ENCODE measurements around the gene IFI6.

IFI6 gene

GRCh38 chr1:27635396-27636142 lies 36.4 kb downstream of the IFI6 start:
- Histone ChIP-seq H3K14ac (ENCODE audit: low read length) (no peak overlapping the region), H2BK5ac (ENCODE audit: low read depth, low read length, poor library complexity) (no peak overlapping the region), H2AFZ (ENCODE audit: insufficient read depth, low read length, poor library complexity) (no peak overlapping the region), H3K27ac (ENCODE audit: low read depth, low read length) (no peak overlapping the region), H3K9me3 (ENCODE audit: insufficient read depth, low read depth, low read length) (no peaks in the 10 kb centered on the region), H2BK12ac (ENCODE audit: low read length) (no peak overlapping the region), H2BK120ac (ENCODE audit: insufficient read depth, low read length, poor library complexity) (no peak overlapping the region), H3K4me1 (ENCODE audit: control insufficient read depth in 1 of 2, insufficient read depth in 2 of 2, low read length in 2 of 2) (peaks cover 4 to 7% of the 10 kb centered on the region in 2 experiments), H3K23ac (ENCODE audit: low read length) (no peak overlapping the region), H3K4ac (ENCODE audit: low read depth, low read length) (no peak overlapping the region), H2AK5ac (ENCODE audit: low read length) (no peak overlapping the region), H4K12ac (ENCODE audit: low read depth, low read length) (no peak overlapping the region), H3K79me2 (ENCODE audit: control insufficient read depth, insufficient read depth, low read length, poor library complexity) (no peaks in the 10 kb centered on the region), H3K4me3 (ENCODE audit: low read depth, low read length) (no peak overlapping the region), H3K18ac (ENCODE audit: low read length) (no peak overlapping the region), H3K9ac (ENCODE audit: low read length) (no peak overlapping the region), H3K36me3 (ENCODE audit: control insufficient read depth in 1 of 2, insufficient read depth in 2 of 2, low read length in 2 of 2) (no peaks in the 10 kb centered on the region), H4K91ac (ENCODE audit: low read depth, low read length) (no peak overlapping the region), H3K27me3 (ENCODE audit: insufficient read depth, low read length) (peaks cover 28% of the 10 kb centered on the region), H3K4me2 (ENCODE audit: low read length) (no peak overlapping the region), H4K8ac (ENCODE audit: low read depth, low read length) (no peak overlapping the region), H3K79me1 (ENCODE audit: low read length) (peaks cover 4% of the 10 kb centered on the region)
- WGBS (ENCODE audit: extremely low coverage, insufficient coverage, insufficient read length), result no CpG with 5 or more reads among the region's 11 CpGs
- no peak for DNase-seq

- no peak within 1 kb of the TSS for H3K27ac ChIP-seq (ENCODE audit: low read depth, low read length)
- no peak within 1 kb of the TSS for H3K4me3 ChIP-seq (ENCODE audit: low read depth, low read length)
- H2AFZ ChIP-seq (ENCODE audit: insufficient read depth, low read length, poor library complexity), result peak within 1 kb of the TSS; percentile 24
- no CpG with 5 or more reads among the region's 28 CpGs for WGBS (ENCODE audit: extremely low coverage, insufficient coverage, insufficient read length)
- H4K91ac ChIP-seq (ENCODE audit: low read depth, low read length), result no peak within 1 kb of the TSS
- no peaks in the 10 kb centered on the region for H3K79me2 ChIP-seq (ENCODE audit: control insufficient read depth, insufficient read depth, low read length, poor library complexity)
- H4K8ac ChIP-seq (ENCODE audit: low read depth, low read length), result peak within 1 kb of the TSS; percentile 53
- peaks cover 4 to 7% of the 10 kb centered on the region in 2 experiments for H3K4me1 ChIP-seq (ENCODE audit: control insufficient read depth in 1 of 2, insufficient read depth in 2 of 2, low read length in 2 of 2)
- no peak within 1 kb of the TSS for H2BK5ac ChIP-seq (ENCODE audit: low read depth, low read length, poor library complexity)
- H2BK120ac ChIP-seq (ENCODE audit: insufficient read depth, low read length, poor library complexity), result no peak within 1 kb of the TSS
- peak within 1 kb of the TSS; percentile 21 for H3K23ac ChIP-seq (ENCODE audit: low read length)
- H3K27me3 ChIP-seq (ENCODE audit: insufficient read depth, low read length), result peaks cover 28% of the 10 kb centered on the region
- peak within 1 kb of the TSS; percentile 65 for H3K4me2 ChIP-seq (ENCODE audit: low read length)
- no peak for DNase-seq
- no peak within 1 kb of the TSS for H2BK12ac ChIP-seq (ENCODE audit: low read length)
- H3K18ac ChIP-seq (ENCODE audit: low read length), result no peak within 1 kb of the TSS
- H3K9ac ChIP-seq (ENCODE audit: low read length), result no peak within 1 kb of the TSS
- H3K79me1 ChIP-seq (ENCODE audit: low read length), result peaks cover 4% of the 10 kb centered on the region
- H3K14ac ChIP-seq (ENCODE audit: low read length), result peak within 1 kb of the TSS; percentile 10
- H3K9me3 ChIP-seq (ENCODE audit: insufficient read depth, low read depth, low read length), result no peaks in the 10 kb centered on the region
- no peak within 1 kb of the TSS for H2AK5ac ChIP-seq (ENCODE audit: low read length)
- H3K36me3 ChIP-seq (ENCODE audit: control insufficient read depth in 1 of 2, insufficient read depth in 2 of 2, low read length in 2 of 2), result no peaks in the 10 kb centered on the region
- peak within 1 kb of the TSS; percentile 28 for H4K12ac ChIP-seq (ENCODE audit: low read depth, low read length)
- H3K4ac ChIP-seq (ENCODE audit: low read depth, low read length), result no peak within 1 kb of the TSS
Observed at GRCh38 chr1:27634985-27635367, 37.0 kb downstream of the IFI6 start, which contains the start of gene FGR. Gene FGR, minus strand, starts transcription at chr1:27635185. Its CDS starts 11,269 bp downstream, at chr1:27623916.

GRCh38 chr1:27634177-27634984 lies 37.6 kb downstream of the IFI6 start:
- peak overlapping the region; percentile 28 for H4K12ac ChIP-seq (ENCODE audit: low read depth, low read length)
- no peak overlapping the region for H3K4me3 ChIP-seq (ENCODE audit: low read depth, low read length)
- peak in 1 of 2 donors; percentile 38 for DNase-seq
- no peak overlapping the region for H2BK5ac ChIP-seq (ENCODE audit: low read depth, low read length, poor library complexity)
- peaks cover 4% of the 10 kb centered on the region for H3K79me1 ChIP-seq (ENCODE audit: low read length)
- peak overlapping the region; percentile 53 for H4K8ac ChIP-seq (ENCODE audit: low read depth, low read length)
- H3K27me3 ChIP-seq (ENCODE audit: insufficient read depth, low read length), result peaks cover 28% of the 10 kb centered on the region
- H3K4me1 ChIP-seq (ENCODE audit: control insufficient read depth in 1 of 2, insufficient read depth in 2 of 2, low read length in 2 of 2), result peaks cover 4 to 7% of the 10 kb centered on the region in 2 experiments
- no peak overlapping the region for H2AK5ac ChIP-seq (ENCODE audit: low read length)
- peak overlapping the region; percentile 21 for H3K23ac ChIP-seq (ENCODE audit: low read length)
- H2BK12ac ChIP-seq (ENCODE audit: low read length), result no peak overlapping the region
- H2AFZ ChIP-seq (ENCODE audit: insufficient read depth, low read length, poor library complexity), result peak overlapping the region; percentile 24
- no CpG with 5 or more reads among the region's 63 CpGs for WGBS (ENCODE audit: extremely low coverage, insufficient coverage, insufficient read length)
- H2BK120ac ChIP-seq (ENCODE audit: insufficient read depth, low read length, poor library complexity), result no peak overlapping the region
- no peak overlapping the region for H3K9ac ChIP-seq (ENCODE audit: low read length)
- H3K36me3 ChIP-seq (ENCODE audit: control insufficient read depth in 1 of 2, insufficient read depth in 2 of 2, low read length in 2 of 2), result no peaks in the 10 kb centered on the region
- no peak overlapping the region for H3K4ac ChIP-seq (ENCODE audit: low read depth, low read length)
- H3K18ac ChIP-seq (ENCODE audit: low read length), result no peak overlapping the region
- no peaks in the 10 kb centered on the region for H3K79me2 ChIP-seq (ENCODE audit: control insufficient read depth, insufficient read depth, low read length, poor library complexity)
- no peaks in the 10 kb centered on the region for H3K9me3 ChIP-seq (ENCODE audit: insufficient read depth, low read depth, low read length)
- H3K27ac ChIP-seq (ENCODE audit: low read depth, low read length), result no peak overlapping the region
- H3K4me2 ChIP-seq (ENCODE audit: low read length), result peak overlapping the region; percentile 65
- H3K14ac ChIP-seq (ENCODE audit: low read length), result peak overlapping the region; percentile 10
- no peak overlapping the region for H4K91ac ChIP-seq (ENCODE audit: low read depth, low read length)

GRCh38 chr1:27633640-27634176 lies 38.3 kb downstream of the IFI6 start:
- H3K23ac ChIP-seq (ENCODE audit: low read length), result no peak overlapping the region
- H3K4ac ChIP-seq (ENCODE audit: low read depth, low read length), result no peak overlapping the region
- no peak overlapping the region for H2BK12ac ChIP-seq (ENCODE audit: low read length)
- H3K14ac ChIP-seq (ENCODE audit: low read length), result no peak overlapping the region
- no peak overlapping the region for H2BK5ac ChIP-seq (ENCODE audit: low read depth, low read length, poor library complexity)
- H3K18ac ChIP-seq (ENCODE audit: low read length), result no peak overlapping the region
- no peak for DNase-seq
- no peak overlapping the region for H2BK120ac ChIP-seq (ENCODE audit: insufficient read depth, low read length, poor library complexity)
- no peak overlapping the region for H3K27ac ChIP-seq (ENCODE audit: low read depth, low read length)
- no peaks in the 10 kb centered on the region for H3K36me3 ChIP-seq (ENCODE audit: control insufficient read depth in 1 of 2, insufficient read depth in 2 of 2, low read length in 2 of 2)
- H4K91ac ChIP-seq (ENCODE audit: low read depth, low read length), result no peak overlapping the region
- H2AFZ ChIP-seq (ENCODE audit: insufficient read depth, low read length, poor library complexity), result peak overlapping the region; percentile 24
- H3K4me3 ChIP-seq (ENCODE audit: low read depth, low read length), result no peak overlapping the region
- H3K9ac ChIP-seq (ENCODE audit: low read length), result no peak overlapping the region
- no CpG with 5 or more reads among the region's 17 CpGs for WGBS (ENCODE audit: extremely low coverage, insufficient coverage, insufficient read length)
- no peak overlapping the region for H2AK5ac ChIP-seq (ENCODE audit: low read length)
- H3K9me3 ChIP-seq (ENCODE audit: insufficient read depth, low read depth, low read length), result no peaks in the 10 kb centered on the region
- peaks cover 28% of the 10 kb centered on the region for H3K27me3 ChIP-seq (ENCODE audit: insufficient read depth, low read length)
- no peaks in the 10 kb centered on the region for H3K79me2 ChIP-seq (ENCODE audit: control insufficient read depth, insufficient read depth, low read length, poor library complexity)
- H3K4me2 ChIP-seq (ENCODE audit: low read length), result peak overlapping the region; percentile 65
- H4K8ac ChIP-seq (ENCODE audit: low read depth, low read length), result peak overlapping the region; percentile 53
- H4K12ac ChIP-seq (ENCODE audit: low read depth, low read length), result no peak overlapping the region
- H3K4me1 ChIP-seq (ENCODE audit: control insufficient read depth in 1 of 2, insufficient read depth in 2 of 2, low read length in 2 of 2), result peaks cover 4 to 7% of the 10 kb centered on the region in 2 experiments
- peaks cover 4% of the 10 kb centered on the region for H3K79me1 ChIP-seq (ENCODE audit: low read length)
